ENCODE data around the gene REXO2.

Gene REXO2

DNA sequence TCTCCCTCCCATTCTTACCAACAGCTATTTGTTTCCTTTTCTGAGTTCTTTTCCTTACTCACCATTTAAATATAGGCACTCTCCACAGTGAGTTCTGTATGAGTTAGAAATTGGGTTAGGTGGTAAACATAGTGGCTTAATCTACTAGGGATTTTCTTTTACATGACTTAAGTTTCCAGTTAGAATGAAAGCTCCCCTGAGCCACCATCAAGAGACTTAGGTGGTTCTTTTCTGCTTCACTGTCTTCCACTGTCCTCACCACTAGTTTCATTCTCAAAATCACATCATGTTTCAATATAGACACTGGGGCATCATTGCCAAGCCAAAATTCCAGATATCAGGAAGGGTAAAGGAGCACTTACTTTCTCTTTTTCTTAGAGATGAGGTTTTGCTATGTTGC, 9.0 kb upstream of the REXO2 start (continued):
- TF ChIP-seq ZNF140 (tag by site-specific recombination; IDR thresholded peaks at IDR 0.05) (no peak), ZNF335 (tag by site-specific recombination; conservative IDR thresholded peaks at IDR 0.05) (no peak), ZXDB (tag by site-specific recombination; IDR thresholded peaks at IDR 0.05) (no peak), SP2 (tag by site-specific recombination; IDR thresholded peaks at IDR 0.05) (no peak)
- TF ChIP-seq, protein P1, sequence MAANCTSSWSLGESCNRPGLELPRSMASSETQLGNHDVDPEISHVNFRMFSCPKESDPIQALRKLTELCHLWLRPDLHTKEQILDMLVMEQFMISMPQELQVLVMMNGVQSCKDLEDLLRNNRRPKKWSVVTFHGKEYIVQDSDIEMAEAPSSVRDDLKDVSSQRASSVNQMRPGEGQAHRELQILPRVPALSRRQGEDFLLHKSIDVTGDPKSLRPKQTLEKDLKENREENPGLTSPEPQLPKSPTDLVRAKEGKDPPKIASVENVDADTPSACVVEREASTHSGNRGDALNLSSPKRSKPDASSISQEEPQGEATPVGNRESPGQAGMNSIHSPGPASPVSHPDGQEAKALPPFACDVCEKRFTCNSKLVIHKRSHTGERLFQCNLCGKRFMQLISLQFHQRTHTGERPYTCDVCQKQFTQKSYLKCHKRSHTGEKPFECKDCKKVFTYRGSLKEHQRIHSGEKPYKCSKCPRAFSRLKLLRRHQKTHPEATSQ (tag by site-specific recombination; IDR thresholded peaks at IDR 0.05), result no peak
- TF ChIP-seq, protein P2, sequence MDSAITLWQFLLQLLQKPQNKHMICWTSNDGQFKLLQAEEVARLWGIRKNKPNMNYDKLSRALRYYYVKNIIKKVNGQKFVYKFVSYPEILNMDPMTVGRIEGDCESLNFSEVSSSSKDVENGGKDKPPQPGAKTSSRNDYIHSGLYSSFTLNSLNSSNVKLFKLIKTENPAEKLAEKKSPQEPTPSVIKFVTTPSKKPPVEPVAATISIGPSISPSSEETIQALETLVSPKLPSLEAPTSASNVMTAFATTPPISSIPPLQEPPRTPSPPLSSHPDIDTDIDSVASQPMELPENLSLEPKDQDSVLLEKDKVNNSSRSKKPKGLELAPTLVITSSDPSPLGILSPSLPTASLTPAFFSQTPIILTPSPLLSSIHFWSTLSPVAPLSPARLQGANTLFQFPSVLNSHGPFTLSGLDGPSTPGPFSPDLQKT (IDR thresholded peaks at IDR 0.05; ENCODE audit: borderline replicate concordance, low read depth, low read length), result no peak

DNA sequence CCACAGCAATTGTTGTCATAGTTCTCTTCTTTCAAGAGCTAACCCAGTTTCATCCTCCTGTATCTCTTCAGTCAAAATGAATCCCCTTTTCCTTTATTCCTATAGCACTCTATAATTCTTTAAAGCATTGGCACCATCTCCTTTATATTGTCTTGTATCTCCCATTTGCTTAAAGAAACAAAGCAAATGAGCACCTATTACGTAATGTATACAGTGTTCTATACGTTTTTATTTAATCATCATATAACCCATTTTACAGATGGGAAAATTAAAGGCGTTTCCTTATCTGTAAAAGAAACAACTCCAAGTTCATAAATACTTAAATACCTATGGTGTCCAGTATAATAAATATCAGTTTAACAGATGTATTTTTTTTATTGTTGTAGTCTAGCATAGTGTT, 6.4 kb upstream of the REXO2 start:
- ChIA-PET CTCF (no interaction called here), POLR2A (no interaction called here)
- Histone ChIP-seq H3K27ac (ENCODE audit: extremely low read depth, low read depth, low read length) (no peak overlapping the region), H3K4me3 (ENCODE audit: low read depth, low read length) (no peak overlapping the region), H3K36me3 (ENCODE audit: control insufficient read depth in 2 of 2, insufficient read depth in 1 of 2, low read length in 2 of 2) (no peaks in the 10 kb centered on the region), H3K4me1 (ENCODE audit: control insufficient read depth, insufficient read depth, low read length) (no peaks in the 10 kb centered on the region), H3K9me3 (ENCODE audit: control insufficient read depth, insufficient read depth, low read depth, low read length) (no peaks in the 10 kb centered on the region)
- TF ChIP-seq, protein P3, sequence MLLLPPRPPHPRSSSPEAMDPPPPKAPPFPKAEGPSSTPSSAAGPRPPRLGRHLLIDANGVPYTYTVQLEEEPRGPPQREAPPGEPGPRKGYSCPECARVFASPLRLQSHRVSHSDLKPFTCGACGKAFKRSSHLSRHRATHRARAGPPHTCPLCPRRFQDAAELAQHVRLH (tag by site-specific recombination; IDR thresholded peaks at IDR 0.05), result no peak
- TF ChIP-seq, protein P4, sequence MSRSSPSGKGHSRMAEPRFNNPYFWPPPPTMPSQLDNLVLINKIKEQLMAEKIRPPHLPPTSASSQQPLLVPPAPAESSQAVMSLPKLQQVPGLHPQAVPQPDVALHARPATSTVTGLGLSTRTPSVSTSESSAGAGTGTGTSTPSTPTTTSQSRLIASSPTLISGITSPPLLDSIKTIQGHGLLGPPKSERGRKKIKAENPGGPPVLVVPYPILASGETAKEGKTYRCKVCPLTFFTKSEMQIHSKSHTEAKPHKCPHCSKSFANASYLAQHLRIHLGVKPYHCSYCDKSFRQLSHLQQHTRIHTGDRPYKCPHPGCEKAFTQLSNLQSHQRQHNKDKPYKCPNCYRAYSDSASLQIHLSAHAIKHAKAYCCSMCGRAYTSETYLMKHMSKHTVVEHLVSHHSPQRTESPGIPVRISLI (tag by site-specific recombination; IDR thresholded peaks at IDR 0.05), result no peak
- no peak for TF ChIP-seq ZBTB17 (tag by site-specific recombination; IDR thresholded peaks at IDR 0.05)
- TF ChIP-seq, protein P5, sequence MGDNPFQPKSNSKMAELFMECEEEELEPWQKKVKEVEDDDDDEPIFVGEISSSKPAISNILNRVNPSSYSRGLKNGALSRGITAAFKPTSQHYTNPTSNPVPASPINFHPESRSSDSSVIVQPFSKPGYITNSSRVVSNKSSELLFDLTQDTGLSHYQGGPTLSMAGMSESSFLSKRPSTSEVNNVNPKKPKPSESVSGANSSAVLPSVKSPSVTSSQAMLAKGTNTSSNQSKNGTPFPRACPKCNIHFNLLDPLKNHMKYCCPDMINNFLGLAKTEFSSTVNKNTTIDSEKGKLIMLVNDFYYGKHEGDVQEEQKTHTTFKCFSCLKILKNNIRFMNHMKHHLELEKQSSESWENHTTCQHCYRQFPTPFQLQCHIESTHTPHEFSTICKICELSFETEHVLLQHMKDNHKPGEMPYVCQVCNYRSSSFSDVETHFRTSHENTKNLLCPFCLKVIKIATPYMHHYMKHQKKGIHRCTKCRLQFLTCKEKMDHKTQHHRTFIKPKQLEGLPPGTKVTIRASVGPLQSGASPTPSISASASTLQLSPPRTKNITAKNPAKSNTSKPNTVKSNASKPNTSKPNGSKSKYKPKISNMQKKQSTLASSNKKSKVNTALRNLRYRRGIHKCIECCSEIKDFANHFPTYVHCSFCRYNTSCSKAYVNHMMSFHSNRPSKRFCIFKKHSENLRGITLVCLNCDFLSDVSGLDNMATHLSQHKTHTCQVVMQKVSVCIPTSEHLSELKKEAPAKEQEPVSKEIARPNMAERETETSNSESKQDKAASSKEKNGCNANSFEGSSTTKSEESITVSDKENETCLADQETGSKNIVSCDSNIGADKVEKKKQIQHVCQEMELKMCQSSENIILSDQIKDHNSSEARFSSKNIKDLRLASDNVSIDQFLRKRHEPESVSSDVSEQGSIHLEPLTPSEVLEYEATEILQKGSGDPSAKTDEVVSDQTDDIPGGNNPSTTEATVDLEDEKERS (tag by site-specific recombination; IDR thresholded peaks at IDR 0.05), result no peak
- no peak for TF ChIP-seq ZNF341 (tag by site-specific recombination; IDR thresholded peaks at IDR 0.05; ENCODE audit: low read depth)
- no peak for TF ChIP-seq ZEB2 (tag by site-specific recombination; IDR thresholded peaks at IDR 0.05)
- TF ChIP-seq, protein P6, sequence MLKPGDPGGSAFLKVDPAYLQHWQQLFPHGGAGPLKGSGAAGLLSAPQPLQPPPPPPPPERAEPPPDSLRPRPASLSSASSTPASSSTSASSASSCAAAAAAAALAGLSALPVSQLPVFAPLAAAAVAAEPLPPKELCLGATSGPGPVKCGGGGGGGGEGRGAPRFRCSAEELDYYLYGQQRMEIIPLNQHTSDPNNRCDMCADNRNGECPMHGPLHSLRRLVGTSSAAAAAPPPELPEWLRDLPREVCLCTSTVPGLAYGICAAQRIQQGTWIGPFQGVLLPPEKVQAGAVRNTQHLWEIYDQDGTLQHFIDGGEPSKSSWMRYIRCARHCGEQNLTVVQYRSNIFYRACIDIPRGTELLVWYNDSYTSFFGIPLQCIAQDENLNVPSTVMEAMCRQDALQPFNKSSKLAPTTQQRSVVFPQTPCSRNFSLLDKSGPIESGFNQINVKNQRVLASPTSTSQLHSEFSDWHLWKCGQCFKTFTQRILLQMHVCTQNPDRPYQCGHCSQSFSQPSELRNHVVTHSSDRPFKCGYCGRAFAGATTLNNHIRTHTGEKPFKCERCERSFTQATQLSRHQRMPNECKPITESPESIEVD (tag by site-specific recombination; IDR thresholded peaks at IDR 0.05), result no peak
- no peak for TF ChIP-seq ZNF626 (tag by site-specific recombination; IDR thresholded peaks at IDR 0.05)
- TF ChIP-seq ZNF785 (tag by site-specific recombination; IDR thresholded peaks at IDR 0.05), result no peak
- TF ChIP-seq RBAK (tag by site-specific recombination; IDR thresholded peaks at IDR 0.05), result no peak
- TF ChIP-seq GLIS1 (tag by site-specific recombination; IDR thresholded peaks at IDR 0.05), result no peak
- TF ChIP-seq, protein P7, sequence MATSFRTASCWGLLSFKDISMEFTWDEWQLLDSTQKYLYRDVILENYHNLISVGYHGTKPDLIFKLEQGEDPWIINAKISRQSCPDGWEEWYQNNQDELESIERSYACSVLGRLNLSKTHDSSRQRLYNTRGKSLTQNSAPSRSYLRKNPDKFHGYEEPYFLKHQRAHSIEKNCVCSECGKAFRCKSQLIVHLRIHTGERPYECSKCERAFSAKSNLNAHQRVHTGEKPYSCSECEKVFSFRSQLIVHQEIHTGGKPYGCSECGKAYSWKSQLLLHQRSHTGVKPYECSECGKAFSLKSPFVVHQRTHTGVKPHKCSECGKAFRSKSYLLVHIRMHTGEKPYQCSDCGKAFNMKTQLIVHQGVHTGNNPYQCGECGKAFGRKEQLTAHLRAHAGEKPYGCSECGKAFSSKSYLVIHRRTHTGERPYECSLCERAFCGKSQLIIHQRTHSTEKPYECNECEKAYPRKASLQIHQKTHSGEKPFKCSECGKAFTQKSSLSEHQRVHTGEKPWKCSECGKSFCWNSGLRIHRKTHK (tag by site-specific recombination; IDR thresholded peaks at IDR 0.05), result no peak
- TF ChIP-seq ZNF23 (tag by site-specific recombination; IDR thresholded peaks at IDR 0.05; ENCODE audit: borderline replicate concordance), result no peak

All from HEK293 (cell line).